Esophagus squamous epithelium (tissue), 5 donors: ENCODE results near the gene KLHL4. TPM values are rescaled to one million over a fixed set of nuclear protein-coding genes. Genes with fewer than 3 reads are reported as not detected.

Experiments
- DNase-seq: peaks from one replicate; lab custom pipeline; 2025; lab: John Stamatoyannopoulos, UW
- H3K27ac ChIP-seq, 4 donors: fragments of 200-600 bp; sonication (generic); one replicate each; pipeline ENCODE4 v1.5.1; 2016 to 2019; ENCODE audit warnings: mild to moderate bottlenecking in 1 of 4
- H3K27me3 ChIP-seq, 4 donors: fragments of 200-600 bp; sonication (generic); 1 replicate in 3 of 4; 2 replicates in 1 of 4; pipeline versions ENCODE4 v1.5.1 to v1.6.0; 2017 to 2021; ENCODE audit warnings: antibody characterized with exemption in 1 of 4
- H3K36me3 ChIP-seq, 3 donors: fragments of 200-600 bp; sonication (generic); one replicate each; pipeline ENCODE4 v1.5.1; 2016 to 2019
- H3K4me1 ChIP-seq, 3 donors: fragments of 200-600 bp; sonication (generic); one replicate each; pipeline ENCODE4 v1.5.1; 2017 to 2019
- H3K4me3 ChIP-seq, 4 donors: fragments of 200-600 bp; sonication (generic); 1 replicate in 3 of 4; 2 replicates in 1 of 4; pipeline ENCODE4 v1.5.1; 2016 to 2019; ENCODE audit warnings: mild to moderate bottlenecking in 2 of 4, moderate library complexity in 1 of 4
- H3K9me3 ChIP-seq, 3 donors: fragments of 200-600 bp; sonication (generic); one replicate each; pipeline ENCODE4 v1.5.1; 2016 to 2019
- CTCF ChIP-seq, 6 experiments: fragments of 450-650 bp in 4 of 6; fragments of 200-600 bp in 2 of 6; sonication (generic) in 2 of 6; IDR thresholded peaks; one replicate each; pipeline ENCODE4 v1.5.1; 2016 to 2019; ENCODE audit warnings: antibody characterized with exemption in 6 of 6, mild to moderate bottlenecking in 4 of 6, moderate library complexity in 4 of 6
- POLR2A ChIP-seq, 4 donors: fragments of 450-650 bp; IDR thresholded peaks; one replicate each; pipeline ENCODE4 v1.6.1; 2017; ENCODE audit warnings: antibody characterized with exemption in 4 of 4, mild to moderate bottlenecking in 4 of 4, moderate library complexity in 3 of 4
- WGBS, 2 donors: methylation state at CpG; one replicate each; pipeline ENCODE4 v1.1.5; 2018; 5-methylcytosine and 5-hydroxymethylcytosine counted together
- intact Hi-C: fragments of 100-400 bp; cut with DNase I; formaldehyde crosslinking; loops from one replicate; pipeline ENCODE4 v1.15.0; 2022
- total RNA-seq, 4 donors: library from RNA; depleted of rRNA; stranded (reverse); fragments of >200 nt; gene quantifications; one replicate each; pipeline ENCODE4 v1.1.0, GENCODE V29; 2016
- donor health status: DM: yes; HTN: yes; CAD: no.

KLHL4 gene
- total RNA-seq, 4 donors from 2014 or later = 0.13 to 0.95 (median 0.46) TPM

GRCh38 chrX:87582453-87582852 is 64.9 kb downstream of the KLHL4 start:
- intact Hi-C loops = no loop called here
- no peaks in the 10 kb centered on the region for H3K9me3 ChIP-seq
- 82 to 94% methylated on average over 2 to 6 of the region's 6 CpGs for WGBS, 2 donors
- no peak for DNase-seq
- H3K27me3 ChIP-seq = no peaks in the 10 kb centered on the region
- no peaks in the 10 kb centered on the region for H3K4me1 ChIP-seq
- no peak for TF ChIP-seq CTCF (IDR thresholded peaks at IDR 0.05)
- TF ChIP-seq POLR2A (IDR thresholded peaks at IDR 0.05) = no peak
- no peak overlapping the region for H3K27ac ChIP-seq
- H3K36me3 ChIP-seq = no peaks in the 10 kb centered on the region
- H3K4me3 ChIP-seq = no peak overlapping the region

GRCh38 chrX:87583679-87584078 is 66.1 kb downstream of the KLHL4 start:
- no peak overlapping the region for H3K27ac ChIP-seq
- TF ChIP-seq POLR2A (IDR thresholded peaks at IDR 0.05) (no peak), CTCF (IDR thresholded peaks at IDR 0.05) (peak in 2 of 6 experiments; percentile 11 to 32)
- WGBS, 2 donors = 25% methylated on average over 1 of the region's 1 CpG; no CpG with 5 or more reads in 1 of the 2 donors
- no peaks in the 10 kb centered on the region for H3K9me3 ChIP-seq
- H3K4me3 ChIP-seq = no peak overlapping the region
- H3K27me3 ChIP-seq = no peaks in the 10 kb centered on the region
- H3K36me3 ChIP-seq = no peaks in the 10 kb centered on the region
- H3K4me1 ChIP-seq = no peaks in the 10 kb centered on the region
- intact Hi-C loops = no loop called here
- DNase-seq = no peak

- intact Hi-C loops = no loop called here
- H3K27ac ChIP-seq = no peak overlapping the region
- TF ChIP-seq POLR2A (IDR thresholded peaks at IDR 0.05) (no peak), CTCF (IDR thresholded peaks at IDR 0.05) (no peak)
- H3K4me1 ChIP-seq = no peaks in the 10 kb centered on the region
- no peaks in the 10 kb centered on the region for H3K27me3 ChIP-seq
- no peaks in the 10 kb centered on the region for H3K36me3 ChIP-seq
- H3K4me3 ChIP-seq = no peak overlapping the region
- H3K9me3 ChIP-seq = no peaks in the 10 kb centered on the region
- no peak for DNase-seq
- 41 to 42% methylated on average over 2 of the region's 2 CpGs for whole genome bisulfite sequencing, 2 donors
These were observed 98.8 kb downstream of the KLHL4 start for GRCh38 chrX:87616371-87616770.

GRCh38 chrX:87621697-87622096 is 104.1 kb downstream of the KLHL4 start:
- DNase-seq = no peak
- Histone ChIP-seq H3K4me3 (no peak overlapping the region), H3K9me3 (no peaks in the 10 kb centered on the region), H3K4me1 (no peaks in the 10 kb centered on the region), H3K27ac (no peak overlapping the region), H3K27me3 (no peaks in the 10 kb centered on the region), H3K36me3 (no peaks in the 10 kb centered on the region)
- no peak for TF ChIP-seq POLR2A (IDR thresholded peaks at IDR 0.05)
- no peak for TF ChIP-seq CTCF (IDR thresholded peaks at IDR 0.05)
- intact Hi-C loops = no loop called here
- WGBS, 2 donors = 48% methylated on average over 2 of the region's 2 CpGs; no CpG with 5 or more reads in 1 of the 2 donors

- no peak for DNase-seq
- intact Hi-C loops = no loop called here
- WGBS, 2 donors = 61 to 69% methylated on average over 2 to 3 of the region's 3 CpGs
- Histone ChIP-seq H3K27ac (no peak overlapping the region), H3K4me3 (no peak overlapping the region), H3K36me3 (no peaks in the 10 kb centered on the region), H3K27me3 (no peaks in the 10 kb centered on the region), H3K9me3 (no peaks in the 10 kb centered on the region), H3K4me1 (no peaks in the 10 kb centered on the region)
- TF ChIP-seq POLR2A (IDR thresholded peaks at IDR 0.05) (no peak), CTCF (IDR thresholded peaks at IDR 0.05) (no peak)
These were observed 109.4 kb downstream of the KLHL4 start for GRCh38 chrX:87626996-87627395.
